Endothelial cell of umbilical vein (primary cell): ENCODE data around the gene NFATC2.

ENCODE experiments used
- CTCF ChIP-seq, 2 donors: IDR thresholded peaks; 1 replicate in 1 of 2; 2 replicates in 1 of 2; pipeline ENCODE4 v1.5.1; 2011; ENCODE audit warnings: low read length in 2 of 2, mild to moderate bottlenecking in 2 of 2, moderate library complexity in 2 of 2, control low read depth in 1 of 2, inconsistent platforms in 1 of 2, low read depth in 1 of 2; ENCODE audit not compliant: insufficient read depth in 1 of 2; ENCODE audit errors: extremely low read depth in 1 of 2
- MYC ChIP-seq: IDR thresholded peaks from one replicate; pipeline ENCODE4 v1.6.1; 2011; ENCODE audit warnings: mild to moderate bottlenecking, low read depth, low read length
- POLR2A ChIP-seq: IDR thresholded peaks from 2 replicates; pipeline ENCODE4 v1.6.1; 2012; ENCODE audit warnings: low read depth, mild to moderate bottlenecking, control low read depth, low read length
- POLR2AphosphoS5 ChIP-seq: IDR thresholded peaks from 2 replicates; pipeline ENCODE4 v1.6.1; 2012; ENCODE audit warnings: low read depth, mild to moderate bottlenecking, control low read depth, low read length, moderate library complexity; ENCODE audit not compliant: insufficient read depth

- TF ChIP-seq CTCF (IDR thresholded peaks at IDR 0.05; ENCODE audit: extremely low read depth in 1 of 2, insufficient read depth in 1 of 2, low read depth in 1 of 2, low read length in 2 of 2) (no peak), POLR2AphosphoS5 (no peak), MYC (no peak), POLR2A (no peak)
Measured at GRCh38 chr20:51389543-51390264, 152.8 kb downstream of the NFATC2 start.
